Tibial nerve (tissue), 4 donors: ENCODE data around the gene SPPL2B. TPM values are rescaled to one million over a fixed set of nuclear protein-coding genes. Genes with fewer than 3 reads are reported as not detected.
"Not testable (repeated sequence)": the region's sequence is repeated elsewhere in the genome, so short reads cannot be mapped to it uniquely, and the experiment has no call there.

Source experiments
- DNase-seq, 2 donors: peaks; one replicate each; pipeline ENCODE4 v3.0.0-alpha.2; 2019; ENCODE audit warnings: low spot score in 2 of 2
- H3K27ac ChIP-seq, 4 donors: fragments of 200-600 bp; sonication (generic) in 3 of 4; one replicate each; pipeline ENCODE4 v1.5.1; 2017 to 2019; ENCODE audit warnings: mild to moderate bottlenecking in 1 of 4
- H3K27me3 ChIP-seq, 2 donors: fragments of 200-600 bp; sonication (generic) in 1 of 2; one replicate each; pipeline versions ENCODE4 v1.5.1 to v1.6.0; 2017 to 2019
- H3K36me3 ChIP-seq, 3 donors: fragments of 200-600 bp; sonication (generic); one replicate each; pipeline ENCODE4 v1.5.1; 2018 to 2019
- H3K4me1 ChIP-seq, 4 donors: fragments of 200-600 bp; sonication (generic) in 3 of 4; one replicate each; pipeline ENCODE4 v1.5.1; 2017 to 2019
- H3K4me3 ChIP-seq, 4 donors: fragments of 200-600 bp; sonication (generic) in 3 of 4; one replicate each; pipeline ENCODE4 v1.5.1; 2017 to 2019; ENCODE audit warnings: mild to moderate bottlenecking in 1 of 4, moderate library complexity in 1 of 4
- H3K9me3 ChIP-seq, 4 donors: fragments of 200-600 bp; sonication (generic) in 3 of 4; one replicate each; pipeline ENCODE4 v1.5.1; 2017 to 2019
- CTCF ChIP-seq, 5 experiments: fragments of 200-600 bp in 3 of 5; fragments of 450-650 bp in 2 of 5; sonication (generic) in 3 of 5; IDR thresholded peaks; one replicate each; pipeline ENCODE4 v1.5.1; 2016 to 2019; ENCODE audit warnings: antibody characterized with exemption in 5 of 5, mild to moderate bottlenecking in 3 of 5, moderate library complexity in 2 of 5
- EP300 ChIP-seq, 2 donors: sonication (generic); formaldehyde crosslinking; IDR thresholded peaks; one replicate each; pipeline ENCODE4 v1.6.1; 2017; ENCODE audit warnings: antibody characterized with exemption in 2 of 2, mild to moderate bottlenecking in 1 of 2
- POLR2A ChIP-seq, 2 donors: fragments of 450-650 bp; IDR thresholded peaks; one replicate each; pipeline ENCODE4 v1.6.1; 2017; ENCODE audit warnings: antibody characterized with exemption in 2 of 2, mild to moderate bottlenecking in 2 of 2, moderate library complexity in 2 of 2
- WGBS, 2 donors: methylation state at CpG; one replicate each; pipeline ENCODE4 v1.1.5; 2018; 5-methylcytosine and 5-hydroxymethylcytosine counted together
- total RNA-seq, 4 donors: library from RNA; depleted of rRNA; stranded (reverse); fragments of >200 nt; gene quantifications; one replicate each; pipeline ENCODE4 v1.1.0, GENCODE V29; 2016

SPPL2B gene
- total RNA-seq, 4 donors from 2014 or later: 51.1 to 97.2 (median 77.7) TPM

GRCh38 chr19:2391118-2391725 is 62.7 kb downstream of the SPPL2B start:
- peaks cover 0 to 3% of the 10 kb centered on the region in 2 donors for H3K27me3 ChIP-seq
- TF ChIP-seq CTCF (IDR thresholded peaks at IDR 0.05): peak; percentile 65 to 87 (median 77)
- no peak for TF ChIP-seq POLR2A (IDR thresholded peaks at IDR 0.05)
- peak in 1 of 2 donors; percentile 19 for TF ChIP-seq EP300 (IDR thresholded peaks at IDR 0.05)
- H3K4me1 ChIP-seq: no peaks in the 10 kb centered on the region
- H3K27ac ChIP-seq: no peak overlapping the region
- 5 to 8% methylated on average over 10 of the region's 10 CpGs for WGBS, 2 donors
- no peaks in the 10 kb centered on the region for H3K36me3 ChIP-seq
- no peaks in the 10 kb centered on the region for H3K9me3 ChIP-seq
- no peak overlapping the region for H3K4me3 ChIP-seq
- peak; percentile 23 to 55 for DNase-seq

GRCh38 chr19:2392366-2392765 is 63.9 kb downstream of the SPPL2B start:
- Histone ChIP-seq H3K36me3 (no peaks in the 10 kb centered on the region), H3K27ac (no peak overlapping the region), H3K9me3 (no peaks in the 10 kb centered on the region), H3K4me3 (no peak overlapping the region), H3K4me1 (no peaks in the 10 kb centered on the region), H3K27me3 (peaks cover 0 to 13% of the 10 kb centered on the region in 2 donors)
- no peak for DNase-seq
- TF ChIP-seq POLR2A (IDR thresholded peaks at IDR 0.05) (no peak), CTCF (IDR thresholded peaks at IDR 0.05) (no peak), EP300 (IDR thresholded peaks at IDR 0.05) (no peak)
- 58 to 67% methylated on average over 7 of the region's 7 CpGs for WGBS, 2 donors

GRCh38 chr19:2392899-2393298 is 64.4 kb downstream of the SPPL2B start:
- H3K4me3 ChIP-seq, H3K36me3 ChIP-seq, H3K27ac ChIP-seq, H3K4me1 ChIP-seq, H3K9me3 ChIP-seq, DNase-seq: not testable (repeated sequence)
- WGBS, 2 donors: 78 to 81% methylated on average over 8 of the region's 8 CpGs
- peaks cover 0 to 19% of the 10 kb centered on the region in 2 donors for H3K27me3 ChIP-seq

GRCh38 chr19:2394054-2394441 is 65.6 kb downstream of the SPPL2B start:
- DNase-seq: no peak
- Histone ChIP-seq H3K4me3 (no peak overlapping the region), H3K27ac (no peak overlapping the region), H3K9me3 (no peaks in the 10 kb centered on the region), H3K4me1 (no peaks in the 10 kb centered on the region), H3K27me3 (peaks cover 0 to 19% of the 10 kb centered on the region in 2 donors), H3K36me3 (no peaks in the 10 kb centered on the region)
- TF ChIP-seq EP300 (IDR thresholded peaks at IDR 0.05) (no peak), CTCF (IDR thresholded peaks at IDR 0.05) (no peak)
- 60 to 67% methylated on average over 8 of the region's 8 CpGs for WGBS, 2 donors

GRCh38 chr19:2394442-2395292 is 66.2 kb downstream of the SPPL2B start:
- peaks cover 0 to 19% of the 10 kb centered on the region in 2 donors for H3K27me3 ChIP-seq
- H3K27ac ChIP-seq: peak overlapping the region in 2 of 4 donors; percentile 4 to 36
- H3K9me3 ChIP-seq: no peaks in the 10 kb centered on the region
- TF ChIP-seq POLR2A (IDR thresholded peaks at IDR 0.05) (no peak), EP300 (IDR thresholded peaks at IDR 0.05) (peak in 1 of 2 donors; percentile 22)
- no peaks in the 10 kb centered on the region for H3K36me3 ChIP-seq
- peak in 1 of 2 donors; percentile 10 for DNase-seq
- H3K4me3 ChIP-seq: peak overlapping the region in 1 of 4 donors; percentile 8
- H3K4me1 ChIP-seq: no peaks in the 10 kb centered on the region
- WGBS, 2 donors: 63 to 69% methylated on average over 27 of the region's 27 CpGs

GRCh38 chr19:2395293-2395829 is 66.9 kb downstream of the SPPL2B start:
- DNase-seq: not testable (repeated sequence)
- 89 to 96% methylated on average over 18 of the region's 18 CpGs for WGBS, 2 donors

GRCh38 chr19:2397173-2397572 is 68.7 kb downstream of the SPPL2B start:
- DNase-seq, H3K27ac ChIP-seq, H3K9me3 ChIP-seq, H3K36me3 ChIP-seq, H3K4me3 ChIP-seq, H3K4me1 ChIP-seq: not testable (repeated sequence)
- 88 to 96% methylated on average over 7 of the region's 7 CpGs for WGBS, 2 donors
- peaks cover 0 to 19% of the 10 kb centered on the region in 2 donors for H3K27me3 ChIP-seq

More at GRCh38 chr19:2395293-2395829, 66.9 kb downstream of the SPPL2B start:
- not testable (repeated sequence) for H3K36me3 ChIP-seq, H3K9me3 ChIP-seq, H3K4me3 ChIP-seq, H3K4me1 ChIP-seq
- Histone ChIP-seq H3K27ac (peak overlapping the region in 1 of 4 donors; percentile 4), H3K27me3 (peaks cover 0 to 19% of the 10 kb centered on the region in 2 donors)
